Prostate gland (tissue), 2 donors: Measurements from ENCODE around the gene ADAMTSL5.

Experiments
- CTCF ChIP-seq, 4 experiments: fragments of 200-600 bp in 2 of 4; fragments of 450-650 bp in 2 of 4; sonication (generic) in 2 of 4; IDR thresholded peaks; 1 replicate in 3 of 4; 2 replicates in 1 of 4; pipeline ENCODE4 v1.5.1; 2016 to 2019; ENCODE audit warnings: antibody characterized with exemption in 4 of 4, mild to moderate bottlenecking in 2 of 4, moderate library complexity in 2 of 4
- POLR2A ChIP-seq: fragments of 450-650 bp; IDR thresholded peaks from one replicate; pipeline ENCODE4 v1.6.1; 2016; ENCODE audit warnings: antibody characterized with exemption, mild to moderate bottlenecking
- POLR2AphosphoS5 ChIP-seq: sonication (generic); formaldehyde crosslinking; IDR thresholded peaks from one replicate; pipeline ENCODE4 v1.6.1; 2017; ENCODE audit warnings: antibody characterized with exemption

DNA sequence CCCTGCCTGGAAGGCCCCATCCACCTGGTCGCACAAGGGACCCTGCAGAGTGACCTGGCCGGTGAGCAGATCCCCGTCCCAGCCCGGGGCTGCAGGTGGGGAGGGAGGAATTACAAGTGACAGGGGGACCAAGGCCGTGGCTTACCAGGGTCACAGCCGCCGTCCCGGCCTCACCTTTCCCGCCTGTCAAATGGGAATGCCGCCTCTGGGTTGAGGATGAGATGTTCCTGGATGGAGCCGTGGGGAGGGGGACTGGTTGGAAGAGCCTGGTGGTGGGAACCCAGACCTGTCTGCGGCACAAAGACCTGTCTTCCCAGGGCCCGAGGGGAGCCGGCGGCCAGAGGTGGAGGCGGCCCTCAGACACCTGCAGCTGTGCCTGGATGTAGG, 16.6 kb upstream of the ADAMTSL5 start:
- no peak for TF ChIP-seq CTCF (IDR thresholded peaks at IDR 0.05)
- no peak for TF ChIP-seq POLR2AphosphoS5
- no peak for TF ChIP-seq POLR2A
